Heart right ventricle (tissue), 16 donors: Measurements from ENCODE around the gene BIVM. TPM values are rescaled to one million over a fixed set of nuclear protein-coding genes. Genes with fewer than 3 reads are reported as not detected.

Source experiments
- ATAC-seq, 8 donors: fragments of 200-7000 bp; cut with Tn5 transposase; one replicate each; pipeline ENCODE4 v1.9.1; 2020; ENCODE audit warnings: mild to moderate bottlenecking in 8 of 8, moderate library complexity in 8 of 8, moderate number of reproducible peaks in 1 of 8
- DNase-seq, 2 donors: peaks; one replicate each; pipeline ENCODE4 v3.0.0-alpha.2; 2020
- H3K27ac ChIP-seq, 10 donors: fragments of 200-600 bp; sonication (generic) in 2 of 10; one replicate each; pipeline versions ENCODE4 v1.5.0 to v1.8.0; 2020 to 2022; ENCODE audit warnings: mild to moderate bottlenecking in 3 of 10
- H3K27me3 ChIP-seq, 7 donors: fragments of 200-600 bp; one replicate each; pipeline ENCODE4 v1.8.0; 2021 to 2022; ENCODE audit warnings: mild to moderate bottlenecking in 2 of 7
- H3K36me3 ChIP-seq, 9 donors: fragments of 200-600 bp; sonication (generic) in 1 of 9; one replicate each; pipeline versions ENCODE4 v1.5.0 to v1.8.0; 2020 to 2022; ENCODE audit warnings: mild to moderate bottlenecking in 2 of 9
- H3K4me1 ChIP-seq, 9 donors: fragments of 200-600 bp; sonication (generic) in 1 of 9; one replicate each; pipeline versions ENCODE4 v1.5.0 to v1.8.0; 2020 to 2022; ENCODE audit warnings: mild to moderate bottlenecking in 4 of 9
- H3K4me3 ChIP-seq, 10 donors: fragments of 200-600 bp; sonication (generic) in 2 of 10; one replicate each; pipeline versions ENCODE4 v1.5.0 to v1.8.0; 2020 to 2022; ENCODE audit warnings: mild to moderate bottlenecking in 7 of 10, moderate library complexity in 2 of 10
- H3K9me3 ChIP-seq, 11 donors: fragments of 200-600 bp in 10 of 11; sonication (generic) in 2 of 11; one replicate each; pipeline versions ENCODE4 v1.5.0 to v1.8.0; 2013 to 2022; ENCODE audit warnings: mild to moderate bottlenecking in 2 of 11, control low read depth in 1 of 11, moderate library complexity in 1 of 11
- WGBS, 2 donors: extraction: QIAGEN DNeasy Blood & Tissue Kit; methylation state at CpG; one replicate each; pipeline ENCODE4 v1.1.7; 2013; ENCODE audit warnings: inconsistent platforms in 1 of 2; 5-methylcytosine and 5-hydroxymethylcytosine counted together
- intact Hi-C, 10 donors: fragments of 100-400 bp; cut with DNase I; formaldehyde crosslinking; loops; one replicate each; pipeline versions ENCODE4 v1.11.1 to v1.14.2; 2022
- polyA plus RNA-seq, 2 donors: library from polyadenylated mRNA; stranded (reverse); fragments of 200-250 nt; gene quantifications; one replicate each; pipeline ENCODE4 v1.2.3, GENCODE V29; 2013
- total RNA-seq, 10 donors: library from RNA; stranded (reverse); fragmentation: NEBNext Ultra II Directional in 3 of 10; extraction: Animal tissue kit (Norgen Biotek cat#: 25700) in 3 of 10; gene quantifications; one replicate each; pipeline versions ENCODE4 v1.2.1 to v1.2.4, GENCODE V29; 2021 to 2023
- TF ChIP-seq, protein P1 (sequence below), 9 donors: fragments of 200-600 bp; sonication (generic) in 2 of 9; IDR thresholded peaks; one replicate each; pipeline versions ENCODE4 v1.5.0 to v1.8.0; 2021 to 2022; ENCODE audit warnings: antibody characterized with exemption in 9 of 9, mild to moderate bottlenecking in 5 of 9, moderate library complexity in 1 of 9
- donor health status: Arrhythmogenic right ventricular cardiomyopathy.
- donor health status: ischemic (EF 13 %, LVEDD 7.1; RV severe dilation, severe dysfunction).
- donor health status: healthy with polysubstance abuse.
- donor health status: DM: no; HTN: yes; CAD: no.
- donor health status: DM: no; HTN: no; CAD: no.
- donor health status: ischemic (EF 25% LVEDD 6.9; RV normal size, moderate dysfunction).
- donor health status: ischemic (EF 25% LVEDD 5.7; RV mildly dilated, moderate dysfunction).
- donor health status: healthy.
- donor health status: DM: yes; HTN: yes; CAD: no.
- donor health status: Ischemic cardiomyopathy.
- donor health status: ischemic (EF 35%, LVEDD 5.7; RV mildly dilated, moderate dysfunction).
- donor health status: nonischemic (EF 11% LVEDD 7.7; RV severe dilation, severe dysfunction).
- donor health status: DM: yes; HTN: yes; CAD: no.
- donor health status: PGD.
- donor health status: ischemic (EF 29% LVEDD 5.4; RV normal size, mild dysfunction).
- donor health status: nonischemic (EF 23%, LVEDD 6.1; RV moderate dilation, normal function).

BIVM gene
- total and polyA plus RNA-seq, 12 donors: 6.7 to 37.3 (median 28.3) TPM

DNA sequence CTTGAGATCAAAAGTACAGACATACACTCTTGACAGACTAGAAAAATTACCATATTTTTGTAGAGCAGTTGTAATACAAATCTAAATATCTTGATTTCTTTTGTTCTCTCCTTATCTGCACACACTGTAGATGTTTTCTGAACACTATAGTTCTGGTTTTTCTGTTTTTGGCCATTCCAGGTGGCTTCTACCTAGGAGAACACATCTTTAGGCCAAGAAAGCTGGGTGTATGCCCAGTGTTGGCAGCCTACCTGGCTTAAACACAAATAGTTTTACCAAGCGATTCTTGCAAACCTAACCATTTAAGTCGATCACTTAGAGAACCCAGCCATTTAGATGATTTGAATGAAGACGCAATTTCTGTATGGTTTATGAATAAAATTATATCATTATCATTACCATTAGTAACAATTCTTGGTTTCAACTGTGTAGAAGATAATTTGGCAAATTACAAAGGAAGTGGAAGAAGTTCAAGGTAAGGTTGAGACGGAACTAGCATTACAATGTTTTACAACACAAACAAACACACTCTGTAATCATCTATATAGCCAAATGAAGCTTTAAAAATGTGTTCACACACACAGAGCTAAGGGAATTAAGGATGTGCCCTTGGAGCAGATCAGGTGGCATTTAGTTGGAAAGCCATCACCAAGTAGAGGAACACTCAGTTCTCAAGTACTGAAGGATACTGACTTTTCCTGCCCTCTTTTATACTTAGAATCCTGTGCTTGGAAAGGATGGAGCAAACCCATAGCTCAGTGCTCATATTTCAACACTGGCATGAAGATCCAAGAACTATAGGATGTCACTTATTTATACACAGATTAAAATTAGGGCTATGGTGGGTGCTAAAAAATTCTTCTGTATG lies 83.1 kb downstream of the BIVM start:
- intact Hi-C loops: no loop called here
- Histone ChIP-seq H3K36me3 (peaks cover 0 to 6% (median 0%) of the 10 kb centered on the region in 9 donors), H3K9me3 (no peaks in the 10 kb centered on the region), H3K4me3 (no peak overlapping the region), H3K27me3 (no peaks in the 10 kb centered on the region), H3K27ac (no peak overlapping the region), H3K4me1 (peaks cover 0 to 22% (median 5%) of the 10 kb centered on the region in 9 donors)
- WGBS, 2 donors: 87 to 89% methylated on average over 4 of the region's 4 CpGs
- ATAC-seq (no peak), DNase-seq (no peak)
- TF ChIP-seq, protein P1, sequence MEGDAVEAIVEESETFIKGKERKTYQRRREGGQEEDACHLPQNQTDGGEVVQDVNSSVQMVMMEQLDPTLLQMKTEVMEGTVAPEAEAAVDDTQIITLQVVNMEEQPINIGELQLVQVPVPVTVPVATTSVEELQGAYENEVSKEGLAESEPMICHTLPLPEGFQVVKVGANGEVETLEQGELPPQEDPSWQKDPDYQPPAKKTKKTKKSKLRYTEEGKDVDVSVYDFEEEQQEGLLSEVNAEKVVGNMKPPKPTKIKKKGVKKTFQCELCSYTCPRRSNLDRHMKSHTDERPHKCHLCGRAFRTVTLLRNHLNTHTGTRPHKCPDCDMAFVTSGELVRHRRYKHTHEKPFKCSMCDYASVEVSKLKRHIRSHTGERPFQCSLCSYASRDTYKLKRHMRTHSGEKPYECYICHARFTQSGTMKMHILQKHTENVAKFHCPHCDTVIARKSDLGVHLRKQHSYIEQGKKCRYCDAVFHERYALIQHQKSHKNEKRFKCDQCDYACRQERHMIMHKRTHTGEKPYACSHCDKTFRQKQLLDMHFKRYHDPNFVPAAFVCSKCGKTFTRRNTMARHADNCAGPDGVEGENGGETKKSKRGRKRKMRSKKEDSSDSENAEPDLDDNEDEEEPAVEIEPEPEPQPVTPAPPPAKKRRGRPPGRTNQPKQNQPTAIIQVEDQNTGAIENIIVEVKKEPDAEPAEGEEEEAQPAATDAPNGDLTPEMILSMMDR (IDR thresholded peaks at IDR 0.05): no peak

Other genes with a start within 250 kb of the BIVM start
- 10 to 100 TPM; 28.5 to 36.8 (median 32.6) TPM for gene TPP2, start 202.1 kb upstream of the BIVM start, total RNA-seq
- 10 to 100 TPM; 13.2 to 19.5 TPM for gene TPP2, start 202.1 kb upstream of the BIVM start, polyA plus RNA-seq
- gene METTL21C, start 104.1 kb upstream of the BIVM start, total RNA-seq: not detected
- not detected for gene METTL21C, start 104.1 kb upstream of the BIVM start, polyA plus RNA-seq
- gene TEX30, start 25.3 kb upstream of the BIVM start, total RNA-seq: 10 to 100 TPM in 2 of 10 donors, 1 to 10 TPM in 8; 3.9 to 12.3 (median 7.6) TPM
- 10 to 100 TPM; 12.2 to 12.4 TPM for gene TEX30, start 25.3 kb upstream of the BIVM start, polyA plus RNA-seq
- 1 to 10 TPM; 1.9 to 3.6 (median 2.8) TPM for gene POGLUT2, start 143 bp upstream of the BIVM start, total RNA-seq
- gene POGLUT2, start 143 bp upstream of the BIVM start, polyA plus RNA-seq: 1 to 10 TPM; 2.9 to 5.4 TPM
- gene ERCC5, start 46.9 kb downstream of the BIVM start, total RNA-seq: 10 to 100 TPM; 26.5 to 37.7 (median 33.4) TPM
- gene ERCC5, start 46.9 kb downstream of the BIVM start, polyA plus RNA-seq: 10 to 100 TPM; 18.1 to 59.5 TPM